H9 (cell line): ENCODE results near the gene CCNT2. TPM values are rescaled to one million over a fixed set of nuclear protein-coding genes. Genes with fewer than 3 reads are reported as not detected.

Experiments used
- DNase-seq: peaks from one replicate; pipeline ENCODE4 v3.0.0-alpha.2; 2017
- H2AFZ ChIP-seq: one replicate; pipeline ENCODE4 v1.6.1; 2013; ENCODE audit warnings: mild to moderate bottlenecking, low read length, control low read depth, moderate library complexity
- H2AK5ac ChIP-seq: 2 replicates; pipeline ENCODE4 v1.6.1; 2013; ENCODE audit warnings: low read length, control low read depth, mixed read lengths; ENCODE audit not compliant: insufficient read length
- H2BK120ac ChIP-seq: one replicate; pipeline ENCODE4 v1.6.1; 2013; ENCODE audit warnings: low read depth, mild to moderate bottlenecking, low read length, control low read depth, inconsistent platforms; ENCODE audit not compliant: poor library complexity, severe bottlenecking
- H2BK12ac ChIP-seq: 2 replicates; pipeline ENCODE4 v1.6.1; 2013; ENCODE audit warnings: low read length, control low read depth, mixed read lengths, low read depth; ENCODE audit not compliant: insufficient read length
- H2BK15ac ChIP-seq: 2 replicates; pipeline ENCODE4 v1.6.1; 2013; ENCODE audit warnings: low read depth, low read length, control low read depth
- H2BK20ac ChIP-seq: one replicate; pipeline ENCODE4 v1.6.1; 2013; ENCODE audit warnings: low read depth, mild to moderate bottlenecking, low read length, control low read depth, inconsistent platforms; ENCODE audit not compliant: poor library complexity, severe bottlenecking
- H2BK5ac ChIP-seq: 2 replicates; pipeline ENCODE4 v1.6.1; 2013; ENCODE audit warnings: low read length, control low read depth, mixed read lengths; ENCODE audit not compliant: insufficient read length
- H3K14ac ChIP-seq: 2 replicates; pipeline ENCODE4 v1.6.1; 2013; ENCODE audit warnings: low read length, control low read depth; ENCODE audit not compliant: insufficient read depth
- H3K18ac ChIP-seq: 2 replicates; pipeline ENCODE4 v1.6.1; 2013; ENCODE audit warnings: low read depth, mild to moderate bottlenecking, mixed read lengths, low read length, control low read depth; ENCODE audit not compliant: insufficient read length
- H3K23ac ChIP-seq: 2 replicates; pipeline ENCODE4 v1.6.1; 2013; ENCODE audit warnings: low read length, control low read depth, mixed read lengths, low read depth; ENCODE audit not compliant: insufficient read length
- H3K23me2 ChIP-seq: 2 replicates; pipeline ENCODE4 v1.6.1; 2013; ENCODE audit warnings: low read depth, mild to moderate bottlenecking, mixed read lengths, low read length, control low read depth; ENCODE audit not compliant: insufficient read length, poor library complexity, severe bottlenecking
- H3K27ac ChIP-seq: 2 replicates; pipeline ENCODE4 v1.5.1; 2013; ENCODE audit warnings: low read length, control low read depth, mixed read lengths, low read depth; ENCODE audit not compliant: insufficient read length
- H3K27me3 ChIP-seq: 2 replicates; pipeline ENCODE4 v1.6.1; 2013; ENCODE audit warnings: low read length, control low read depth, inconsistent platforms; ENCODE audit not compliant: insufficient read depth
- H3K4ac ChIP-seq: 2 replicates; pipeline ENCODE4 v1.6.1; 2013; ENCODE audit warnings: low read depth, mild to moderate bottlenecking, control low read depth, inconsistent platforms, low read length, moderate library complexity
- H3K4me1 ChIP-seq: 2 replicates; pipeline ENCODE4 v1.6.1; 2013; ENCODE audit warnings: low read length, control low read depth, inconsistent platforms; ENCODE audit not compliant: insufficient read depth
- H3K4me2 ChIP-seq: 2 replicates; pipeline ENCODE4 v1.6.1; 2013; ENCODE audit warnings: low read length, control low read depth, mixed read lengths; ENCODE audit not compliant: insufficient read length, insufficient read depth
- H3K56ac ChIP-seq: 2 replicates; pipeline ENCODE4 v1.6.1; 2013; ENCODE audit warnings: low read depth, mild to moderate bottlenecking, mixed read lengths, low read length, control low read depth; ENCODE audit not compliant: insufficient read length
- H3K79me1 ChIP-seq: 2 replicates; pipeline ENCODE4 v1.6.1; 2013; ENCODE audit warnings: low read depth, mild to moderate bottlenecking, moderate library complexity, low read length, control low read depth, inconsistent platforms; ENCODE audit not compliant: insufficient read depth, poor library complexity, severe bottlenecking
- H3K79me2 ChIP-seq: 2 replicates; pipeline ENCODE4 v1.6.1; 2013; ENCODE audit warnings: low read length, control low read depth, inconsistent platforms; ENCODE audit not compliant: insufficient read depth
- H3K9ac ChIP-seq: 2 replicates; pipeline ENCODE4 v1.6.1; 2013; ENCODE audit warnings: low read length, control low read depth, mixed read lengths; ENCODE audit not compliant: insufficient read length; ENCODE audit errors: extremely low read depth
- H3K9me3 ChIP-seq: one replicate; pipeline ENCODE4 v1.6.1; 2013; ENCODE audit warnings: low read depth, low read length, inconsistent platforms; ENCODE audit not compliant: control insufficient read depth
- H3T11ph ChIP-seq: one replicate; pipeline ENCODE4 v1.6.1; 2013; ENCODE audit warnings: mild to moderate bottlenecking, low read length, control low read depth, inconsistent platforms
- H4K20me1 ChIP-seq: one replicate; pipeline ENCODE4 v1.6.1; 2013; ENCODE audit not compliant: control insufficient read depth, insufficient read length, insufficient read depth
- H4K5ac ChIP-seq: 2 replicates; pipeline ENCODE4 v1.6.1; 2013; ENCODE audit warnings: low read depth, mild to moderate bottlenecking, mixed read lengths, low read length, control low read depth; ENCODE audit not compliant: insufficient read length
- H4K8ac ChIP-seq: replicated peaks from 2 replicates; pipeline ENCODE4 v1.6.1; 2013; ENCODE audit warnings: low read length, control low read depth, mixed read lengths, low read depth; ENCODE audit not compliant: insufficient read length
- H4K91ac ChIP-seq: 2 replicates; pipeline ENCODE4 v1.6.1; 2013; ENCODE audit warnings: low read depth, mild to moderate bottlenecking, moderate library complexity, mixed read lengths, low read length, control low read depth; ENCODE audit not compliant: insufficient read length
- H3K27ac Mint-ChIP-seq, 3 experiments: 2 replicates in 2 of 3; 3 replicates in 1 of 3; pipeline ENCODE4 v1.8.0; 2020 to 2021; ENCODE audit warnings: mixed read lengths in 3 of 3, mild to moderate bottlenecking in 1 of 3, moderate library complexity in 1 of 3
- H3K27me3 Mint-ChIP-seq: 2 replicates; pipeline ENCODE4 v1.8.0; 2021; ENCODE audit warnings: low read depth, mild to moderate bottlenecking, moderate library complexity, mixed read lengths
- H3K36me3 Mint-ChIP-seq, 3 experiments: 2 replicates in 2 of 3; 3 replicates in 1 of 3; pipeline ENCODE4 v1.8.0; 2020 to 2021; ENCODE audit warnings: low read depth in 3 of 3, mixed read lengths in 3 of 3; ENCODE audit not compliant: insufficient read depth in 1 of 3
- H3K4me1 Mint-ChIP-seq, 2 experiments: 2 replicates each; pipeline ENCODE4 v1.8.0; 2020; ENCODE audit warnings: mixed read lengths in 2 of 2
- H3K4me3 Mint-ChIP-seq, 2 experiments: 2 replicates in 1 of 2; 3 replicates in 1 of 2; pipeline ENCODE4 v1.8.0; 2020 to 2021; ENCODE audit warnings: mild to moderate bottlenecking in 2 of 2, mixed read lengths in 2 of 2, moderate library complexity in 1 of 2
- H3K9me3 Mint-ChIP-seq, 2 experiments: 2 replicates in 1 of 2; 3 replicates in 1 of 2; pipeline ENCODE4 v1.8.0; 2020; ENCODE audit warnings: mild to moderate bottlenecking in 2 of 2, mixed read lengths in 2 of 2, moderate library complexity in 1 of 2
- CTCF ChIP-seq: fragments of 200-600 bp; sonication (generic); conservative IDR thresholded peaks from 3 replicates; pipeline ENCODE4 v1.8.0; 2021; ENCODE audit warnings: antibody characterized with exemption, mild to moderate bottlenecking
- WGBS: extraction: QIAGEN DNeasy Blood & Tissue Kit; methylation state at CpG from one replicate; pipeline ENCODE4 v1.1.7; 2013; ENCODE audit warnings: missing lambda C conversion rate, low lambda C conversion rate, mixed read lengths; ENCODE audit not compliant: insufficient read length; ENCODE audit errors: extremely low coverage; 5-methylcytosine and 5-hydroxymethylcytosine counted together
- total RNA-seq: library from RNA; stranded (reverse); gene quantifications from 2 replicates; pipeline ENCODE4 v1.2.1, GENCODE V29; 2021

Gene CCNT2
- total RNA-seq, 1 experiment from 2014 or later, result 42.0 TPM

- Histone ChIP-seq H2BK5ac (no peak overlapping the region), H3K23me2 (no peaks in the 10 kb centered on the region), H4K20me1 (no peaks in the 10 kb centered on the region), H3K18ac (no peak overlapping the region), H3T11ph (no peak overlapping the region), H3K27me3 (no peaks in the 10 kb centered on the region), H3K79me2 (no peaks in the 10 kb centered on the region), H3K4me1 (no peaks in the 10 kb centered on the region), H4K5ac (no peak overlapping the region), H3K27ac (no peak overlapping the region), H3K14ac (no peak overlapping the region), H2BK20ac (no peak overlapping the region), H4K8ac (no peak overlapping the region), H4K91ac (no peak overlapping the region), H3K4ac (no peak overlapping the region), H3K79me1 (no peaks in the 10 kb centered on the region), H2AFZ (no peak overlapping the region), H2BK15ac (no peak overlapping the region), H2AK5ac (no peak overlapping the region), H2BK120ac (no peak overlapping the region), H3K4me2 (no peak overlapping the region), H3K9me3 (no peaks in the 10 kb centered on the region), H3K56ac (no peak overlapping the region), H2BK12ac (no peak overlapping the region), H3K23ac (no peak overlapping the region), H3K9ac (no peak overlapping the region)
- peak overlapping the region in 2 of 3 experiments; percentile 33 to 74; a peak in 3 of 7 replicates for H3K27ac Mint-ChIP-seq
- TF ChIP-seq CTCF, result no peak
- no peaks in the 10 kb centered on the region for H3K27me3 Mint-ChIP-seq
- H3K9me3 Mint-ChIP-seq, result no peaks in the 10 kb centered on the region
- H3K36me3 Mint-ChIP-seq, result peaks cover 26 to 66% (median 46%) of the 10 kb centered on the region in 3 experiments; a peak in 6 of 7 replicates
- DNase-seq, result no peak
- H3K4me3 Mint-ChIP-seq, result no peak overlapping the region
- WGBS, result no CpG with 5 or more reads among the region's 5 CpGs
- no peaks in the 10 kb centered on the region for H3K4me1 Mint-ChIP-seq
Observed at GRCh38 chr2:134954065-134954464, 35.4 kb downstream of the CCNT2 start.
